B cell (primary cell): ENCODE results near the gene NFATC1. TPM values are rescaled to one million over a fixed set of nuclear protein-coding genes. Genes with fewer than 3 reads are reported as not detected.

Experiments
- ATAC-seq: fragments of 200-7000 bp; cut with Tn5 transposase; one replicate; pipeline ENCODE4 v1.10.0; 2021; ENCODE audit warnings: low read depth, mild to moderate bottlenecking, moderate number of reproducible peaks, moderate library complexity
- CTCF ChIA-PET: fragments of 350-600 bp; sonication (Branson Sonifier 250); formaldehyde crosslinking; loops from one replicate; lab custom pipeline; 2021; ENCODE audit warnings: antibody characterized with exemption, inconsistent platforms; lab: Charles Lee
- POLR2A ChIA-PET: fragments of 350-600 bp; sonication (Branson Sonifier 250); formaldehyde crosslinking; loops from one replicate; lab custom pipeline; 2021; ENCODE audit warnings: antibody characterized with exemption; lab: Charles Lee
- DNase-seq: peaks from one replicate; pipeline ENCODE4 v3.0.0; 2013
- H2AFZ ChIP-seq: 2 replicates; pipeline ENCODE4 v1.6.1; 2012; ENCODE audit warnings: mild to moderate bottlenecking, low read depth, low read length; ENCODE audit not compliant: insufficient read depth, poor library complexity, severe bottlenecking
- H3K27ac ChIP-seq, 2 donors: 1 replicate in 1 of 2; 2 replicates in 1 of 2; pipeline ENCODE4 v1.5.1; 2012 to 2013; ENCODE audit warnings: low read length in 2 of 2, mild to moderate bottlenecking in 2 of 2, moderate library complexity in 1 of 2
- H3K27me3 ChIP-seq, 4 experiments: fragments of 200-600 bp in 1 of 4; sonication (generic) in 1 of 4; replicated peaks in 1 of 4; 1 replicate in 2 of 4; 2 replicates in 2 of 4; pipeline versions ENCODE4 v1.6.1 to v1.7.0; 2013 to 2016; ENCODE audit warnings: low read length in 3 of 4, mild to moderate bottlenecking in 2 of 4, mixed read lengths in 1 of 4, moderate library complexity in 1 of 4; ENCODE audit not compliant: insufficient read depth in 4 of 4, control insufficient read depth in 3 of 4; ENCODE audit errors: control extremely low read depth in 1 of 4
- H3K36me3 ChIP-seq, 2 experiments: replicated peaks in 1 of 2; 1 replicate in 1 of 2; 2 replicates in 1 of 2; pipeline versions ENCODE4 v1.6.1 to v1.7.1; 2013; ENCODE audit warnings: low read length in 1 of 2; ENCODE audit not compliant: insufficient read depth in 2 of 2, control insufficient read depth in 1 of 2; ENCODE audit errors: control extremely low read depth in 1 of 2, extremely low read depth in 1 of 2
- H3K4me1 ChIP-seq, 2 donors: fragments of 200-600 bp in 1 of 2; sonication (generic) in 1 of 2; 1 replicate in 1 of 2; 2 replicates in 1 of 2; pipeline versions ENCODE4 v1.5.1 to v1.6.1; 2013 to 2017; ENCODE audit warnings: low read length in 2 of 2; ENCODE audit not compliant: control insufficient read depth in 2 of 2, insufficient read depth in 2 of 2
- H3K4me2 ChIP-seq: replicated peaks from 2 replicates; pipeline ENCODE3; 2012; ENCODE audit warnings: mild to moderate bottlenecking, low read depth, low read length; ENCODE audit not compliant: poor library complexity, severe bottlenecking
- H3K4me3 ChIP-seq, 5 experiments: fragments of 200-600 bp in 1 of 5; sonication (generic) in 1 of 5; 1 replicate in 3 of 5; 2 replicates in 2 of 5; pipeline versions ENCODE4 v1.5.1 to v1.7.0; 2011 to 2016; ENCODE audit warnings: low read length in 4 of 5, mild to moderate bottlenecking in 4 of 5, low read depth in 2 of 5, control low read depth in 1 of 5, moderate library complexity in 1 of 5; ENCODE audit not compliant: insufficient read depth in 1 of 5; ENCODE audit errors: control extremely low read depth in 1 of 5, extremely low read depth in 1 of 5
- H3K79me2 ChIP-seq: fragments of 200-600 bp; sonication (generic); one replicate; pipeline ENCODE4 v1.6.0; 2016; ENCODE audit warnings: low read length; ENCODE audit not compliant: control insufficient read depth, insufficient read depth
- H3K9ac ChIP-seq: fragments of 200-600 bp; sonication (generic); 2 replicates; pipeline ENCODE4 v1.6.1; 2017; ENCODE audit warnings: mild to moderate bottlenecking, low read length, moderate library complexity
- H3K9me3 ChIP-seq, 3 donors: one replicate each; pipeline versions ENCODE4 v1.6.1 to v1.7.1; 2013; ENCODE audit warnings: low read length in 2 of 3; ENCODE audit not compliant: control insufficient read depth in 2 of 3, insufficient read depth in 1 of 3; ENCODE audit errors: control extremely low read depth in 1 of 3
- H4K20me1 ChIP-seq: 2 replicates; pipeline ENCODE4 v1.6.0; 2012; ENCODE audit warnings: mild to moderate bottlenecking, low read length; ENCODE audit not compliant: insufficient read depth, control insufficient read depth, poor library complexity, severe bottlenecking
- H3K27ac Mint-ChIP-seq: one replicate; pipeline ENCODE4 v1.8.0; 2021; ENCODE audit warnings: mixed read lengths
- H3K27me3 Mint-ChIP-seq: one replicate; pipeline ENCODE4 v1.8.0; 2021; ENCODE audit warnings: mixed read lengths
- H3K4me1 Mint-ChIP-seq: one replicate; pipeline ENCODE4 v1.8.0; 2021; ENCODE audit warnings: mixed read lengths
- H3K4me3 Mint-ChIP-seq: one replicate; pipeline ENCODE4 v1.8.0; 2021; ENCODE audit warnings: mixed read lengths
- H3K9me3 Mint-ChIP-seq: one replicate; pipeline ENCODE4 v1.8.0; 2022; ENCODE audit warnings: mixed read lengths; ENCODE audit not compliant: insufficient read depth
- CTCF ChIP-seq: fragments of 200-600 bp; IDR thresholded peaks from one replicate; pipeline ENCODE4 v1.8.0; 2022; ENCODE audit warnings: antibody characterized with exemption, mild to moderate bottlenecking
- EZH2 ChIP-seq: IDR thresholded peaks from 2 replicates; pipeline ENCODE4 v1.6.1; 2012; ENCODE audit warnings: borderline replicate concordance, low read depth, mild to moderate bottlenecking, moderate library complexity, low read length; ENCODE audit not compliant: insufficient read depth, poor library complexity, severe bottlenecking
- WGBS: methylation state at CpG from one replicate; pipeline ENCODE4 v1.1.5; 2013; ENCODE audit warnings: missing lambda C conversion rate; ENCODE audit not compliant: insufficient coverage; 5-methylcytosine and 5-hydroxymethylcytosine counted together
- intact Hi-C: fragments of 100-400 bp; cut with micrococcal nuclease; formaldehyde crosslinking; loops from one replicate; pipeline ENCODE4 v1.10.0; 2022
- polyA plus RNA-seq: library from polyadenylated mRNA; depleted of rRNA; stranded (reverse); fragments of >200 nt; gene quantifications from 2 replicates; pipeline ENCODE4 v1.2.3, GENCODE V29; 2012
- total RNA-seq, 2 donors: library from RNA; stranded (reverse); fragments of 120-200 nt in 1 of 2; gene quantifications; 1 replicate in 1 of 2; 2 replicates in 1 of 2; pipeline versions ENCODE4 v1.2.3 to v1.2.4, GENCODE V29; 2013 to 2022

Gene NFATC1
- total and polyA plus RNA-seq, 2 donors (not counting 1 experiment from before 2014, with no cell fraction given), result 32.2 to 108 TPM

GRCh38 chr18:79423211-79424007 lies 27.7 kb downstream of the NFATC1 start:
- H3K9ac ChIP-seq, result no peak overlapping the region

More at GRCh38 chr18:79423211-79424007, 27.7 kb downstream of the NFATC1 start:
- H3K27ac ChIP-seq, result no peak overlapping the region
- no peak overlapping the region for H3K4me3 ChIP-seq
- H3K4me3 Mint-ChIP-seq, result no peak overlapping the region
- no peaks in the 10 kb centered on the region for H3K9me3 ChIP-seq
- intact Hi-C loops, result no loop called here
- no peak overlapping the region for H3K4me2 ChIP-seq
- no peaks in the 10 kb centered on the region for H3K9me3 Mint-ChIP-seq
- H3K36me3 ChIP-seq, result peaks cover 2 to 64% of the 10 kb centered on the region in 2 experiments
- H3K27me3 ChIP-seq, result no peaks in the 10 kb centered on the region
- H2AFZ ChIP-seq, result no peak overlapping the region
- no peaks in the 10 kb centered on the region for H3K27me3 Mint-ChIP-seq
- H3K79me2 ChIP-seq, result peaks cover 100% of the 10 kb centered on the region
- WGBS, result 96% methylated on average over 26 of the region's 26 CpGs
- ATAC-seq (no peak), DNase-seq (no peak)
- peaks cover 46% of the 10 kb centered on the region for H3K4me1 Mint-ChIP-seq
- TF ChIP-seq CTCF (no peak), EZH2 (no peak)
- ChIA-PET CTCF (no interaction called here), POLR2A (no interaction called here)
- H4K20me1 ChIP-seq, result peaks cover 100% of the 10 kb centered on the region
- H3K27ac Mint-ChIP-seq, result no peak overlapping the region
- H3K4me1 ChIP-seq, result peaks cover 0 to 14% of the 10 kb centered on the region in 2 donors
